ENCODE measurements around the gene ISYNA1. TPM values are rescaled to one million over a fixed set of nuclear protein-coding genes. Genes with fewer than 3 reads are reported as not detected.

Gene ISYNA1
- total RNA-seq, 1 experiment from 2014 or later: 7.4 TPM

DNA sequence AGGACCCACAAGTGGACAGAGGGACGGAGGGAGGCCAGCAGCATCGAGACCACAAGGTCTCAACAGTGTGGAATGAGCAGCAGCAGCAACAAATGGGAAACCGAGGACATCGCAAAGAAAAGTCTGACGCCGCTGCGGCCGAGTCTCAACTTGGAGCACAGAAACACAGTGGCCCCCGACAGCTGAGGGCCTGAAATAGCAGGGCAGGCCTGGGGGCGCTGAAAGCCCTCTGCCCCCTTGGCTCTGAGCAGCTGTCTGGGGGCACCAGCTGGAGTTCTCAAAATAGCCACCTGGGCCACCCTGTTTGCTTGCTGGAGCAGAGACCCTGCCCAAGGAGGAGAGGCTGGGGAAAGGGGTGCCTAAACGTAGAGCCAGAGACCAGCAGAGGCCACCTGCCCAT is 5.9 kb upstream of the ISYNA1 start:
- DNase-seq (ENCODE audit: low read depth): no peak

DNA sequence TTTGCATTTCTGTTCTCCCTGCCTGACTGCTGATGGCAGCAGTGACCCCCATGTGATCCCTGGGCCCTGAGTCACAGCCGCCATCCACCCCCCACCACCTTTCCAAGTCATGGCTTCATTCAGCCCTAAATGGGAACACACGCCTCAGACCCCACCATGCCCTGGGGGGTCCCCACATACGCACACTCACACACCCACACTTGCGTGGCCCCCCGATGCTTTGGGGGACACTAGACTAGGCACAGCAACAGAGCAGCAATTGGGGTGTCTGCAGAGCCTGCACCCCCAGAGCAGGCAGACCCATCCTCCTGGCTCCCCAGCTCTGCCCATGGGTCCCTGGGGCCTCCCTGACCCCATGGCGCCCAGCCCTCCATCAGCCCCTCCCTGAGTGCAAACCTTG is 5.5 kb upstream of the ISYNA1 start:
- no peak for DNase-seq (ENCODE audit: low read depth)

GRCh38 chr19:18442941-18443340 is 5.0 kb upstream of the ISYNA1 start:
- no peak for DNase-seq (ENCODE audit: low read depth)

GRCh38 chr19:18441804-18442788 is 4.2 kb upstream of the ISYNA1 start:
- DNase-seq (ENCODE audit: low read depth): no peak

DNA sequence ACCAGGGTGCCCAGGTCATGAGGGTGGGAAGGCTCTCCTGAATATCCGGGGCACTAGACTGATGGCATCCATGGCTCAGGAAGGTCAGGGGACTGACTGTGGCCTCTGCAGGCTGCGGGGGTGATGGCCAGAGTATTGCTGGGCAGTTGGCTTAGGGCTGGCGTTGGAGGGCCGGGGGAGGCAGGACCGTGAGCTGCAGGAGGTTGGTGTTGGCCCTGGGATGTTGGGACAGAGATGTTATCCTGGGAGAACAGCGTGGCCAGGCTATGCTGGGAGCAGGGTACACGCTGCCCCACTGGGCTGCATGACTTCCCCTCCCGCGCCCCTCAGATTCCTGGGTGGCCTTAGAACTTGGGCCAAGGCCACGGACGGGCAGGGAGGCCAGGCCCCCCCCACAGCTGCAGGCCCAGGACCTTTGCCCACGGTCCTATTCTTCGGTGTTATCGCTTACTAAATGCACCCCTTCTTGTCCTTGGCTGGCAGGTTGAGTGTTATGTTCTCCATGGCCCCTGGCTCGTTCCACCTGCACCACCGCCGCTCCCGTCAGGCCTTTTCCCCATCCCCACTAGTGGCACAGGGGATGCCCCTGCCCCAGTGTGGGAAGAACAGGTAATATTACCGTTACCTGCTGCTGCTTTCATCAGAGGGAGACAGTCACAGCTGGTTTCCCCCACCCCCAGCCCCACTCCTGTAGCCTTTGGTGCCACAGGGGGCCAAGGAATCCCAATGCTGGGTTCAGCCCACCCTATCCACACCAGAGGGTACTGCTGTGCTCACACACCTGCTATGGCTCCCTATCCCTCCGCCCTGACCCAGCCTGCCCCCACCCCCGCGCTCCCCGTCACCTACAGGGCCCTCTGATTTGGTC is 3.2 kb upstream of the ISYNA1 start:
- no peak for DNase-seq (ENCODE audit: low read depth)

DNA sequence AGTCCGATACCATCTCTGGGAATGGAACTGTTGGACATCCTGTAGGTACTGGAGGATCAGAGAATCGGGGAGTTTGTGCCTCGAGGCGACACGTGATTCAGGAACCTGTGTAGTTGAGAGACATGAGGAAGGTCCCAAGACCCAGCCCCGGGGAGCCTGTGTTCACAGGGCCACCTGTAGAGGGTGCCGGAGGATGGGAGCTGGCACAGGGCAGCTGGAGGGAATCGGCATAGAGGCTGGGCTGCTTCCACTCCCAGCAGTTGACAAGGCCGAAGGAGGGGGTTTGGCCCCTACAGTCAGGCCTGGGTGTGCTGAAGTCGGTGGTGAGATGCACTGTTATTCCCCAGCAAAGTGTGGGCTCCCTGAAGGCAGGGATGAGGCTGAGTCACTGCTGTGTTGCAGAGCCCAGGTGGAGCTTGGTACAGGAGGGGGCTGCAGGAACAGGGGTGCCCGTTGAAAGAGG is 2.5 kb upstream of the ISYNA1 start:
- no peak for DNase-seq (ENCODE audit: low read depth)

DNA sequence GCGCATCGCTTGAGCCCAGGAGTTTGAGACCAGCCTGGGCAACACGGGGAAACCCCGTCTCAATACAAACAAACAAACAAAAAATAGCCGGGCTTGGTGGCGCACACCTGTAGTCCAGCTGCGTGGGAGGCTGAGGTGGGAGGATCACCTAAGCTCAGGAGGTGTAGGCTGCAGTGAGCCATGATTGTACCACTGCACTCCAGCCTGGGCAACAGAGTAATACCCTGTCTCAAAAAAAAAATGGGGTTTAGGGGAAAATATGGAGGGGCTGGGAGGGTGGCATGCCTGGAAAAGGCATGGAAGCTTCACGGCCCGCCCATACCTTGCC is 1.9 kb upstream of the ISYNA1 start:
- no peak for DNase-seq (ENCODE audit: low read depth)

DNA sequence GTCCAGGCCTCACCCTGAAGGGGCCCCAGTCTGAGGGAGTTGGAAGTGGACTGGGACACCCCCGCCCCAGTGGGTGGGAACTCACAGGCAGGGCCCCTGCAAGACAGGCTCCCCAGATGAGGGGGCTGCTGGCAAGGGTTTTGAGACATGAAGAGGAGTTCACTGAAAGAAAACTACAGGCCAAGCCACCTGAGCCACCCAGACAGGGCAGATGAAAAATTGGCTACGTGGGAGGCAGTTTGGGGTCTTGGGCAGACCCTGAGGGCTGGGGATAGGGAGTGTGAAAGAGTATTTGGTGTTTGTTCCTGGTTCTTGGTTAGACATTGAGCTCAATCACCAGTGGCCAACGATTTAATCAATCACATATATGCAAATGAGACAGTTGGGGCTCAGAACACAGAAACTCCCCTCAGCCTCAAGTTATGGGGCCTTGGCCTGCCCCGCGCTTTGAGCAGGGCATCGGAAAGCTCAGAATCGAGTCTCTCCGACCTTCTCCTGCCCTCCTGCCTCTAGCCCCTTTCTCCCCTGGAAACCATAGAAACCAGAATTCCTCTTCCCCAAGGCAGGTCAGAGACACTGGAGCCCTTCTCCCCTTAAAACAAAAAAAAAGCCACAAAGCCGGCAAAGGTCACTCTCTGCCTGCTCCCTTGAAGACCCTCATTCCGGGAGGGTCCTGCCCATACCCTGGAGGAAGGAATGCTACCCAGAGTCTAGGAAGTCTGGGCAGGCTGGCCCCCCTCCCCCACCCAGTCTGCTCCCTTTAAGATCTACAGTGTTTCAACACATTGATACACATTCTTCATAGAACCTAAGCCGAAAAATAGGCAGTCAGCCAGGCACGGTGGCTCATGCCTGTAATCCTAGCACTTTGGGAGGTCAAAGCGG is 1.3 kb upstream of the ISYNA1 start:
- peak; percentile 60 for DNase-seq (ENCODE audit: low read depth)

DNA sequence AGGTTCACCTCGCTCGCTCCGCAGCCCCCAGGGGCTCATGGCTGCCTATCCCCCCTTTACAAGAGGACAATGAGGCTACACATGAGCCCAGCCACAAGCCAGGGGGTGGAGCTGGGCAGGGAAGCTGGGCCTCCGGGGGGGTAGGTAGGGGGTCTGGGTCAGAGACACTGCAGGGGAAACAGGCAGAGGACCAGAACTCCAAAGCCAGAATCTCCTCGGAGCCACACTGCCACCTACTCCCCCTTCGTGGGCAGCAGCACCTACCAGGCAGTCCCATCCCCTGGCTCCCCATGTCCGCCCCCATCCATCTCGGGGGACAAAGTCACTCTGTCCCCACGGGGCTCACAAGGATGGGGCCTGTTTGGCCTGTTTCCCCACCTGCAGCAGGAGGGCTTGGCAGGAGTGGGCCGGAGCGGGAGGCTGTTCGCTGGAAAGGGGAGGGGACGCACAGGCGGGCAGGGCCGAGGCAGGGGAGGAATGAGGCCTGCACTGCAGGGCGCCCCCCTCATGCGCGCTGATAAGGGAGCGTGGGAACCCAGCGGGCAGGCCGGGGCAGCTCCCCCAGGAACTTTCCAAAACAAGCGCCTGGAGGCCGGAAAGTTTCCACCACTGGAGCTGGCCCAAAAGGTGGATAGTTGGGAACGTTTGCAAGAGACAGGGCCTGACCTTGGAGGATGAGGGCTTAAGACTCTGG is 545 bp upstream of the ISYNA1 start:
- peak; percentile 69 for DNase-seq (ENCODE audit: low read depth)

DNA sequence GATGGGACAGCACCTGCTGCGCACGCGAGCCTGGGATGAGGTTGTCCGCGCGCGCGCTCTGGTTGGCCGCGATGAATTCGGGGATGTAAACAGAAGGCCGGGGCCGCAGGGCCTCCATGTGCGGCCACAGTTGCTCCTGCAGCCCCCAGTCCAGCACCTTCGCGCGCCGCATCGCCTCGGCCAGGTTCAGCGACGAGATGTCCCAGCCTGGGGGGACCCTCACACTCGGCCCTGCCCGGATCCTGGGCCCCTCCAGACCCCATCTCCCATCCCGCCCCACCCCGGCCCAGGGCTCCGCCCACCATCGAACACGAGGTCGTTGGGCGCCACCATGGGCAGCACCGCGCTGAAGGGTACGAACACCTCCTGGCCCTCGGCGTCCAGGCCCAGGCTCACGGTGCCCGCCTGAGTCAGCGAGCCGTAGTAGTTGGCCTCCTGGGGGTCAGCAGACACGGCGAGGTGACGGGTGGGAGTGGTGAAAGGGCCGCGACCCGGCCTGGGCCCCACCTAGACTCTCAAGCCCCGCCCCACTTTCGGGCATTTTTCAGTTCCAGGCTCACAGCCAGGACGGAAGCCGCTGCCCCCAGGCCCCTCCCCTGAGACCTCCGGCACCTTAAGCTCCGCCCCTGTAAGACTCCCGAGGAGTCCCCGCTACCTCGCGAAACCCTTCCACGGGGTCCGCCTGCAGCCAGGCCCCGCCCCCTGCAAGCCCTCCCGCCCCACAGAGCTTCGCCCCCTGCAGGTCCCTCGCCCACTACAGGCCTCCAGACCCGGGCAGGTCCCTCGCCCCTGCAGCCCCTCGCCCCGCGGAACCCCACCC is 1.1 kb downstream of the ISYNA1 start:
- peak; percentile 87 for DNase-seq (ENCODE audit: low read depth)

DNA sequence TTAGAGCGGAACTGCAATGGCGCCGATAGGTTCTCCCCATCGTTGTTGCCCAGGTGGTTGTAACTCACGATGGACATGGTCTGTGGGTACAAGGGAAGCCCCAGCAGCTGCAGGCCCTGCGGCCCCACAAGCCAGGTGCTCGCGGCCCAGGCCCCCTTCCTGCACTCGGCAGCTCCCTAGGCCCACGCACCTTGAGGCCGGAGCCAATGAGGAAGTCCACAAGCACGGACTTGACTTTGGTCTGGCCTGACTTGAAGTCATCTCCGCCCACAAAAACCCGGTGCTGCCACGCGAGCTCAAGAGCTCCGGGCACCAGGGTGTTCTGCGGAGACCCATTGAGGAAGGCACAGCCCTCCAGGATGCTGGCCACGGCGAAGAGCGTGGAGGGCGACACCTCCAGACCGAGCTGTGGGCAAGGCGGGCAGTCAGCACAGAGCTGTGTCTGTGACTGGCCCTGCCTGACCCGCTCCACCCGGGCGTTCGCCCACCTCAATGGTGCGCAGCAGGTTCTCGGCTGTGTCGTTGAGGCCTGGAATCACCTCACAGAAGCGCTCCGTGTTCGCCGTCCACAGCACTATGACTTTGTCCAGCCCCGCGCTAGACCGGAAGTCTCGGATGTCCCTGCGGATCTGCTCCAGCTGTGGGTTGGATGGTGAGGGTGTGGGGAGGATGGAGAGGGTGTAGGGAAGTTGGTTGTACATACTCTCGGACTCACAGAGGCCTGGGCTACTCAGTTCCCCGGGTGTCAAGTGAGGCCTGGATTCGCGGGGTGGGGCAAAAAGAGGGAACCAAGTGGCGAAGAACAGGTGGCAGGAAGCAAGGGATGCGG is 1.9 kb downstream of the ISYNA1 start:
- DNase-seq (ENCODE audit: low read depth): no peak

DNA sequence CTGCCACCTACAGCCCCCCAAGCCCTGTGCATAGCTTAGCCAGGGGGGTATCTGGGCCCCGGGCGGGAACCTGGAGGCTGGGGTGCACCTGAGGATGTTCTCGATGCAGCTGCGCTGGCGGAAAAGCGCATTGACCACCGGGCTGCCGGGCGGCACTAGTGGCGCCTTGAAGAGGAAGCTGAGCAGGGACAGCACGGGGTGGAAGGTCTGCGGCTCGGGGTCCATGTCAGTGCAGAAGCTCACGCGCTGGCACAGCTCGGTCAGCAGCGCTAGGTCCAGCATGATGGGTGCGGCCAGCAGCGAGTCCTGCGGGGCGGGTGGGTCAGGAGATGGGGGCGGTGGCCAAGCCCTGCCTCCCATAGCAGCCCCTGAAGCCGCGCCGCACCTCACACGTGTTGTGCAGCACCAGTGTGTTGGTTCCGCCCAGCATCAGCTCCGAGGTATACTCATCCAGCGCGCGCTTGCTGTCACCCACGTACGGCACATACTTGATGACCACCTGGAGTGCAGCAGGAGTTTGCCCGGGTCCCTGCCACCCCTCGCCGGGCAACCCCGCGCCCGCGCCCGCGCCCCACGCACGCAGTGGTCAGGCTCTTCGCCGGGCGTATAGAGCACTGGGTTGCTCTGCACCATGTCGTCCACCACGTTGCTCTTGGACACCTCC is 2.6 kb downstream of the ISYNA1 start:
- no peak for DNase-seq (ENCODE audit: low read depth)

- DNase-seq (ENCODE audit: low read depth): no peak
Measured at GRCh38 chr19:18434411-18435175, 3.3 kb downstream of the ISYNA1 start.

GRCh38 chr19:18433735-18434398 is 4.1 kb downstream of the ISYNA1 start:
- peak; percentile 41 for DNase-seq (ENCODE audit: low read depth)

GRCh38 chr19:18433015-18433691 is 4.8 kb downstream of the ISYNA1 start:
- peak; percentile 76 for DNase-seq (ENCODE audit: low read depth)

DNA sequence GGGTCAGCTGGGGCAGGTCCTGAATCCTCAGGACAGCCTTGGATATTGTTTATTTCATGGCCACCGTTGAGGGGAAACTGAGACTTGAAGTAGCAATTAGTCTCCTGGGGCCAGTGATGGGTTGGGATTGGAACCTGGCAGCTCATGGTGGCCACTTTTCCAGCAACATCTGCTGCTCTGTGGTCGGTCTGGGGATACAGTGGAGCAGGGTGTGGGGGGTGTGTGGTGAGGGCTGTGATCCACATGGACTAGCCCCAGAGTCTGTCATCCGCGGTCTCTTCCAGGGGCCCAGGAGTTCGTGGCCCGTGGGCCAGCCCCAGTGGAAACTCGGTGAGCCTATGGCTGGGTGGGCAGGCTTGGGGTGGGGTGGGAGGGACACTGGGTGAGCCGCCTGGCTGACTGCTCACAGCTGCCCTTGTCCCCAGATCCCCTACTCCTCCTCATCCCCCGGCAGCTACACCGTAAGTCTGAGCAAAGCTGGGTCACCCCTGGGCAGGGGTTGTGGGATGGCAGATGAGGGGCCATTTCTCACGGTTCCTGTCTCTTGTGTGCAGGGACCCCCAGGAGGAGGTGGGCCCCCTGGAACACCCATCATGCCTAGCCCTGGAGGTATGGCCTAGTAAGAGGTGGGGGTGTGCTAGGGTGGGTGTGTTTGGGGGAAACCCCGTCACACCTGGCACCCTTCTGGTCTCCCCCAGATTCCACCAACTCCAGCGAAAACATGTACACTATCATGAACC is 5.5 kb downstream of the ISYNA1 start:
- DNase-seq (ENCODE audit: low read depth): no peak
